Thymus (tissue), 11 donors: ENCODE measurements around the gene ETF1. TPM values are rescaled to one million over a fixed set of nuclear protein-coding genes. Genes with fewer than 3 reads are reported as not detected.

Experiments used
- DNase-seq, 9 donors: peaks; one replicate each; pipeline ENCODE4 v3.0.0-alpha.2; 2013; ENCODE audit warnings: low spot score in 9 of 9, low read depth in 6 of 9, missing footprints in 1 of 9
- H3K27ac ChIP-seq, 2 donors: one replicate each; pipeline ENCODE4 v1.5.1; 2013; ENCODE audit warnings: control low read depth in 1 of 2, low read depth in 1 of 2, low read length in 1 of 2, mild to moderate bottlenecking in 1 of 2, moderate library complexity in 1 of 2
- H3K27me3 ChIP-seq, 2 donors: one replicate each; pipeline ENCODE4 v1.5.1; 2013; ENCODE audit warnings: low read length in 1 of 2; ENCODE audit not compliant: control insufficient read depth in 2 of 2, insufficient read depth in 1 of 2
- H3K36me3 ChIP-seq, 2 donors: one replicate each; pipeline ENCODE4 v1.5.1; 2013; ENCODE audit warnings: low read length in 1 of 2, mild to moderate bottlenecking in 1 of 2, moderate library complexity in 1 of 2; ENCODE audit not compliant: control insufficient read depth in 2 of 2, insufficient read depth in 2 of 2
- H3K4me1 ChIP-seq, 2 donors: one replicate each; pipeline ENCODE4 v1.5.1; 2013; ENCODE audit warnings: low read length in 2 of 2; ENCODE audit not compliant: control insufficient read depth in 2 of 2, insufficient read depth in 2 of 2
- H3K4me3 ChIP-seq, 2 donors: one replicate each; pipeline ENCODE4 v1.5.1; 2013; ENCODE audit warnings: low read length in 2 of 2, control low read depth in 1 of 2, mild to moderate bottlenecking in 1 of 2
- H3K9me3 ChIP-seq, 2 donors: one replicate each; pipeline ENCODE4 v1.5.1; 2013; ENCODE audit warnings: low read length in 1 of 2, mild to moderate bottlenecking in 1 of 2; ENCODE audit not compliant: control insufficient read depth in 2 of 2, insufficient read depth in 1 of 2
- WGBS: extraction: QIAGEN DNeasy Blood & Tissue Kit; methylation state at CpG from one replicate; pipeline ENCODE4 v1.1.7; 2013; 5-methylcytosine and 5-hydroxymethylcytosine counted together
- polyA plus RNA-seq: library from polyadenylated mRNA; stranded (reverse); fragments of 200-250 nt; gene quantifications from one replicate; pipeline ENCODE4 v1.2.3, GENCODE V29; 2013
- total RNA-seq: library from RNA; stranded (reverse); fragments of 120-200 nt; gene quantifications from one replicate; pipeline ENCODE4 v1.2.4, GENCODE V29; 2013
- donor health status: healthy.

ETF1 gene
- total and polyA plus RNA-seq, 2 donors: 54.8 to 56.8 TPM

DNA sequence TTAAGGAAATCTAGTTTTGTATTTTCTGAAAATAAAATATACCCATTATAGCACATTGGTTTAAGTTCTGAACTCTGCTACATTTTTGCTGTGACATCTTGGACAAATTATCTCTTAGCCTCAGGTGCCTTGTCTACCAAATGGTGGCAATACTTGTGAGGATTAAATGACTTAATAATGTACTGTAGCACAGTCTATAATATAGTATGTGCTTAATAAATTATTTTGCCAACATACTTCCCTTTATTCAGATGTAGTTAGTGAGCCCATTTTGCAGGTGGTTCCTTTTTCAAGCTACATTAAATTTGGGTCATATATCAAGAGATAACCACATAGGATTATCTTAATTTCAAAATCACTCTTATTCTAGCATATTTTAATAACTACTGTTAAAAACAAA is 3.2 kb downstream of the ETF1 start:
- Histone ChIP-seq H3K4me3 (no peak overlapping the region), H3K4me1 (peaks cover 17 to 21% of the 10 kb centered on the region in 2 donors), H3K9me3 (no peaks in the 10 kb centered on the region), H3K27me3 (no peaks in the 10 kb centered on the region), H3K36me3 (peaks cover 0 to 25% of the 10 kb centered on the region in 2 donors), H3K27ac (no peak overlapping the region)
- no peak for DNase-seq

DNA sequence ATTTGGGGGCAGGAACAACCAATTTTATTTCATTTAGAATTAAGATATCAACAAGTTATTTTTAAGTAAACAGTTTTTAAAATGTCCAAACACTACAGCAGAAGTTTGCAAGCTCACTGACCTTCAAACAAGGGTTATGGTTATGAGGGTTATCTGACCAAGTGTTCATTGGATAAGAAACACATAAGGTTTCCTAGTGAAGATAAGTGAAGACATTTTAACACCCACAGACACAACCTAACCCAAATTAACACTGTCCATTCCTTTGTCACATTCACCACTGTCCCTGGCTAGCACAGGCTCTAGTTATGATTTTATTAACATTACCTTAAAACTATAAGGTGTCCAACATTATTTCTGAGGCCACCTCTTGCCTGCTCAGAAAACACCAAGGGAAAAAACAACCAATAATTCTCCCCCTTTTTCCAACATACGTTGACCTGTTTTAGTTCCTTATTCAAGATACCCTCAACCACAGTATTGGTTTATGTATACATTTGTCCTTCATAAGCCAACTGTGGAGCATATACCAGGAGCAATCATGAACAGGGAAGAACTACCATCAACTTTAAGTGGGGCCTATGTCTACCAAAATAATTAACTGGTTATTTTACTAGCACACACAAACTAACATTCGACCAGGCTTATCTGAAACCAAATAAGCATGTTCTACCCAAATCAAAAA is 4.0 kb downstream of the ETF1 start:
- H3K27ac ChIP-seq: no peak overlapping the region
- no peak for DNase-seq
- no peaks in the 10 kb centered on the region for H3K27me3 ChIP-seq
- peaks cover 0 to 27% of the 10 kb centered on the region in 2 donors for H3K36me3 ChIP-seq
- WGBS: 80% methylated on average over 2 of the region's 2 CpGs
- H3K4me3 ChIP-seq: no peak overlapping the region
- no peaks in the 10 kb centered on the region for H3K9me3 ChIP-seq
- peaks cover 10 to 14% of the 10 kb centered on the region in 2 donors for H3K4me1 ChIP-seq

- Histone ChIP-seq H3K4me1 (peaks cover 6 to 7% of the 10 kb centered on the region in 2 donors), H3K27me3 (no peaks in the 10 kb centered on the region), H3K4me3 (no peak overlapping the region), H3K9me3 (no peaks in the 10 kb centered on the region), H3K27ac (no peak overlapping the region), H3K36me3 (peaks cover 0 to 34% of the 10 kb centered on the region in 2 donors)
- 84% methylated on average over 4 of the region's 4 CpGs for WGBS
- no peak for DNase-seq
Observed at GRCh38 chr5:138536665-138537315, 6.2 kb downstream of the ETF1 start.

DNA sequence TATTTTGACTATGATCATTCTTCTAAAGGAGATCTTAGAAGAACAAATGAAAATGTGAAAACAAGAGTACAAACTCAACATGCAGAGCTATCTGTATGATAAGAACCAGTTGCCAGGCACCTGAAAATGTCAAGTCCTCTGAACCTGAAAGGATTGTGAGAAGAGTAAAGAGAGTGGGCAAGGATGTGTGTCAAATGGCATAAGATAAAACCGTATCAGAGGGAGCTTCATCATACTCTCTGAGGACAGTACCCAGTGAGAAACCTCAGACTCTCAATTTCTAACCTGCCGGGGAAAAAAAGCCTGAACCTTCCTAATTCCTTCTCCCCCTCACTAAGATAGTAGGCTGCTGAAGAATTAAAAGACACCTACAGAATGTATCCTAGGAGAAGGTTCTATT is 6.8 kb downstream of the ETF1 start:
- Histone ChIP-seq H3K4me1 (peaks cover under 1 to 4% of the 10 kb centered on the region in 2 donors), H3K27ac (no peak overlapping the region), H3K27me3 (no peaks in the 10 kb centered on the region), H3K9me3 (no peaks in the 10 kb centered on the region), H3K36me3 (peaks cover 0 to 34% of the 10 kb centered on the region in 2 donors), H3K4me3 (no peak overlapping the region)
- 64% methylated on average over 2 of the region's 2 CpGs for WGBS
- DNase-seq: peak in 1 of 9 donors; percentile 12

DNA sequence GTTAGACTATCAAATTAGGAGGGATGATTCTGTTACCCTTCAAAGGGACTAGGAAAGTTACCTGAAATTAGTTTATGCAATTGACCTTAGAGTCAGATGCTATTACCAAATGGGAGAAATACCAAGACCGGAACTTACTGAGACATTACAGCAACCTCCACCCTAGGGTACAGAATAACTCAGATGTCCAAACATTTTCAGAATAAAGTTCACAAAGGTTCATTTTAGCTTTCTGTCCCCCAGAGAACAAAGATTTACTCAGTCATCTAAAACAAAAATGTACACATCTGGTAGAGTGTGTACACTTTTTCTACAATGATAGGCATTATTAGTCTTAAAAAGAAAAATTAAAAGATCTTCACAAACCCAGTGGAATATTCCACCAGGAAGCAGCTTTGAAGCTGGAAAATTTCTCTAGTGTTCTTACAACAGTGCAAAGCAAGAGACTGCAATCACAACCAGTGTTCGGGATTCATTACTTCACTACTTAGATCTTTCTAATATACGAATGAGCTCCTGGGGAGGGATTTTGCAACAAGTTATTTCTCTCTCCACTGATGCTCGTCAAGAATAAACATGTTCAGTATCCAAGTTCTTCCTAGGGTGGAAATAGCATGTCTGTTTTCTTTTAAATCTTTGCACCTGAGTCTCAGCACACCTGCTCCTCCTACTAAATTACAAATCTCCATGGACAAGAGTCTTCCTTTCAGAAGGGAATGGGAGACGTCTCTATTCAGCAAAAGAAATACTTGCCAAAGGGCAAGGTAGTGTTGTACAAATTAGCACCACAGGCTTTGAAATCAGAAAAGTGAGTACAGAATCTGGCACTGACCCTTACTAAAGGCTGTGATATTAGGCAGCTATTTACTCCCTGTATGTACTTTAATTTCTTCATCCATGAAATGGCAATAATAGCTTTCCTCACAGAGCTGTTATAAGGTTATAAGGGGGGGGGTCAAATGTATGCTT is 8.8 kb downstream of the ETF1 start:
- H3K4me1 ChIP-seq: peaks cover 0 to 3% of the 10 kb centered on the region in 2 donors

DNA sequence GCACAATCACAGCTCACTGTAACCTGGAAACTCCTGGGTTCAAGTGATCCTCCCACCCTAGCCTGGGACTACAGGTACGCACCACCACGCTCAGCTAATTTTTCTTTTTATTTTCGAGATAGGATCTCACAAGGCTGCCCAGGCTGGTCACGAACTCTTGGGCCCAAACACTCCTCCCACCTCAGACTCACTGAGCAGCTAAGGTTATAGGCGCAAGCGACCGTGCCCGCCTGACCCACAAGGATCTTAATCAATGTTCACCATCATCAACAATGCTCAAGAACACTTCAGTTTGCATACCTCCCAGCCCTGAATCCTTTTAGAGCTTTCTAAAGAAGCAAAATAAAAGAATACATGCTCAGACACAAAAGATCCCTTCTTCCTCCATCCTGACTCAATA is 13.2 kb downstream of the ETF1 start:
- Histone ChIP-seq H3K4me3 (no peak overlapping the region), H3K27ac (no peak overlapping the region), H3K4me1 (no peaks in the 10 kb centered on the region), H3K9me3 (no peaks in the 10 kb centered on the region), H3K27me3 (no peaks in the 10 kb centered on the region), H3K36me3 (peaks cover 0 to 20% of the 10 kb centered on the region in 2 donors)
- DNase-seq: no peak
- 98% methylated on average over 8 of the region's 8 CpGs for WGBS

More for the DNA sequence above, 8.8 kb downstream of the ETF1 start:
- Histone ChIP-seq H3K27me3 (no peaks in the 10 kb centered on the region), H3K27ac (no peak overlapping the region), H3K4me3 (no peak overlapping the region), H3K9me3 (no peaks in the 10 kb centered on the region), H3K36me3 (peaks cover 0 to 37% of the 10 kb centered on the region in 2 donors)
- 93% methylated on average over 5 of the region's 5 CpGs for WGBS
- DNase-seq: no peak

DNA sequence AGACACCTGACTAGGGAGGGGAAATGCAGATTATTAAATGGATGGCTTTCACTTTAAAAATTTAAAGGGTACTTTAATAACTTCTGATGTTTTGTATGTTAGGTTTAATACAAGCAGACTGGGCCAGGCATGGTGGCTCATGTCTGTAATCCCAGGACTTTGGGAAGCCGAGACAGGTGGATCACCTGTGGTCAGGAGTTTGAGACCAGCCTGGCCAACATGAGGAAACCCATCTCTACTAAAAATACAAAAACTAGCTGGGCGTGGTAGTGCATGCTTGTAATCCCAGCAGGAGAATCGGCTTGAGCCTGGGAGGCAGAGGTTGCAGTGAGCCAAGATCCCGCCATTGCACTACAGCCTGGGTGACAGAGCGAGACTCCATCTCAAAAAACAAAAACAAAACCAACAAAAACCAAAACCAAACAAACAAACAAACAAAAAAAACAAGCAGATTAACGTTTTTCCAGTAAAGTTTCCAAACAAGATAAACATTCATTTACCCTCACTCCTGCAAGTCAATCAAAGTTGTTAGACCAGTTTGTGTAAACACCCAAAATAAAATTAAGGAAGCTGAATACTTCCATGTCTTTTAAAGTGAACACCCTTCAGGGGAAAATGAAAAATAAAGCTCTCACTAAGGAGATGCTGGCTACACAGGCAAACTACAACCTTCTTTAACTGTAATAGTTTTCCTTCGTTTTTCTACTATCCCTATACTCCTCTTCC is 14.1 kb downstream of the ETF1 start:
- Histone ChIP-seq H3K27me3 (no peaks in the 10 kb centered on the region), H3K36me3 (peaks cover 2 to 18% of the 10 kb centered on the region in 2 donors), H3K4me3 (no peak overlapping the region), H3K27ac (no peak overlapping the region), H3K4me1 (no peaks in the 10 kb centered on the region), H3K9me3 (no peaks in the 10 kb centered on the region)
- 93% methylated on average over 7 of the region's 7 CpGs for WGBS
- DNase-seq: no peak

DNA sequence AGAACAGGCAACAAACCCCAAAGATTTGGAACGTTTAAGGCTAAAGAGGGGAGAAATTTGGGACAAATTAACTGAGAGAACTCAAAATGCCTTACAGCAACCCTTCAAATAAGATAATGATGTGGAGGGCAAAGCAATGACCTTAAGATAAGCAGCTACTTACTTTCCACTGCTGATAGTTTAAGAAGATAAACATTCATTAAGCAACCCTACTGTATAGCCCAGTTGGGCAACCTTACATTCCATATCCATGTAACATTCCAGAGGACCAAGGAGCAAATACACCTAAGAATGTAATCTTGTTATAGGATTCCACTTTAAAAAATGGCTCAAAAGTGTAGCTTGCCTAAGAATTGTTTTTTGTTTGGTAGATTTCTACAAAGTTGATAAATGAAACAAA is 14.8 kb downstream of the ETF1 start:
- Histone ChIP-seq H3K27ac (no peak overlapping the region), H3K36me3 (peaks cover 2 to 15% of the 10 kb centered on the region in 2 donors), H3K4me3 (no peak overlapping the region), H3K27me3 (no peaks in the 10 kb centered on the region), H3K9me3 (no peaks in the 10 kb centered on the region), H3K4me1 (no peaks in the 10 kb centered on the region)
- WGBS: 97% methylated on average over 1 of the region's 1 CpG
- DNase-seq: no peak
